ENCODE measurements around the gene SEMA4C. TPM values are rescaled to one million over a fixed set of nuclear protein-coding genes. Genes with fewer than 3 reads are reported as not detected.

Gene SEMA4C
- total RNA-seq, 2 experiments from 2014 or later: 55.8 to 56.8 TPM

GRCh38 chr2:96848264-96848663 is 21.6 kb downstream of the SEMA4C start:
- Histone ChIP-seq H3K9me3 (ENCODE audit: control insufficient read depth in 1 of 2, insufficient read depth in 1 of 2, low read length in 2 of 2) (no peaks in the 10 kb centered on the region), H3K4me1 (ENCODE audit: insufficient read depth, low read length) (no peaks in the 10 kb centered on the region), H3K27ac (ENCODE audit: low read depth in 1 of 2, low read length in 2 of 2) (no peak overlapping the region), H3K36me3 (ENCODE audit: insufficient read depth, low read length) (peaks cover 59% of the 10 kb centered on the region), H3K4me3 (ENCODE audit: low read length) (no peak overlapping the region), H3K27me3 (ENCODE audit: control insufficient read depth in 1 of 2, insufficient read depth in 2 of 2, low read length in 2 of 2) (no peaks in the 10 kb centered on the region)
- peaks cover 6% of the 10 kb centered on the region for H3K4me1 Mint-ChIP-seq (ENCODE audit: low read depth)
- H3K36me3 Mint-ChIP-seq (ENCODE audit: low read depth): peaks cover 48% of the 10 kb centered on the region
- POLR2A ChIA-PET: no interaction called here
- DNase-seq (no peak), ATAC-seq (ENCODE audit: poor library complexity) (no peak)
- H3K4me3 Mint-ChIP-seq: no peak overlapping the region
- no peaks in the 10 kb centered on the region for H3K9me3 Mint-ChIP-seq
- intact Hi-C loops (cut with DNase I, micrococcal nuclease): no loop called here
- CTCF ChIA-PET: interaction anchor here (1.7 to 1.8 kb wide), 2 partner anchors 10 to 48 kb away, joined by 4 to 7 read pairs; partner anchors contain the start of gene ANKRD39
- H3K27me3 Mint-ChIP-seq: no peaks in the 10 kb centered on the region
- H3K27ac Mint-ChIP-seq: no peak overlapping the region
- TF ChIP-seq CTCF (IDR thresholded peaks at IDR 0.05): no peak

DNA sequence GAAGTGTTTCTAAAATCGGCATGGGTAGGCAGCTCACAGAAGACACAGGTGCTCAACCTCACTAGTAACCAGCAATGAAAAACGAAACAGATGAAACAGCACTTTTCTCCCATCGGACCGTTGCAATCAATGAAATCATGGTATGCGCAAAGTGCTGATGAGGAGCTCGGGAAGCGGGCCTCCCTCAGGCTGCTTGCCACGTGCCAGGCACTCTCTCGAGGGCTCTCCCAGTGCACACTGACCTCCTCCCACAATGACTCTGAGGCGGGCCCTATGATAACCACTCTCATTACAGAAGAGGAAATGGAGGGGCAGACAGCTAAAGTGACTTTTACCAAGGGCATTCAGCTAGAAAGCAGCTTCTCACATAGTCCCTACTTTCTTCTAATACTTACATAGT is 22.3 kb downstream of the SEMA4C start:
- no peaks in the 10 kb centered on the region for H3K27me3 ChIP-seq (ENCODE audit: control insufficient read depth in 1 of 2, insufficient read depth in 2 of 2, low read length in 2 of 2)
- Mint-ChIP-seq H3K4me3 (no peak overlapping the region), H3K36me3 (ENCODE audit: low read depth) (peaks cover 41% of the 10 kb centered on the region), H3K27me3 (no peaks in the 10 kb centered on the region), H3K9me3 (no peaks in the 10 kb centered on the region), H3K27ac (no peak overlapping the region), H3K4me1 (ENCODE audit: low read depth) (no peaks in the 10 kb centered on the region)
- ATAC-seq (ENCODE audit: poor library complexity) (no peak), DNase-seq (no peak)
- intact Hi-C loops (cut with DNase I, micrococcal nuclease): no loop called here
- H3K9me3 ChIP-seq (ENCODE audit: control insufficient read depth in 1 of 2, insufficient read depth in 1 of 2, low read length in 2 of 2): no peaks in the 10 kb centered on the region
- H3K4me3 ChIP-seq (ENCODE audit: low read length): no peak overlapping the region
- H3K4me1 ChIP-seq (ENCODE audit: insufficient read depth, low read length): no peaks in the 10 kb centered on the region
- CTCF ChIA-PET: interaction anchor here (1.7 to 1.8 kb wide), 2 partner anchors 10 to 47 kb away, joined by 4 to 7 read pairs; partner anchors contain the start of gene ANKRD39
- no peak for TF ChIP-seq CTCF (IDR thresholded peaks at IDR 0.05)
- POLR2A ChIA-PET: interaction anchor here (1.0 kb wide), 1 partner anchor 10 kb away, joined by 4 read pairs; the partner anchor contains the start of gene ANKRD39
- no peak overlapping the region for H3K27ac ChIP-seq (ENCODE audit: low read depth in 1 of 2, low read length in 2 of 2)
- H3K36me3 ChIP-seq (ENCODE audit: insufficient read depth, low read length): peaks cover 52% of the 10 kb centered on the region

GRCh38 chr2:96846825-96847224 is 23.1 kb downstream of the SEMA4C start:
- TF ChIP-seq CTCF (IDR thresholded peaks at IDR 0.05): no peak
- no peak overlapping the region for H3K4me3 Mint-ChIP-seq
- DNase-seq: no peak
- no peaks in the 10 kb centered on the region for H3K4me1 Mint-ChIP-seq (ENCODE audit: low read depth)
- no peaks in the 10 kb centered on the region for H3K27me3 Mint-ChIP-seq
- Histone ChIP-seq H3K4me1 (ENCODE audit: insufficient read depth, low read length) (no peaks in the 10 kb centered on the region), H3K27ac (ENCODE audit: low read depth in 1 of 2, low read length in 2 of 2) (no peak overlapping the region), H3K9me3 (ENCODE audit: control insufficient read depth in 1 of 2, insufficient read depth in 1 of 2, low read length in 2 of 2) (no peaks in the 10 kb centered on the region), H3K36me3 (ENCODE audit: insufficient read depth, low read length) (peaks cover 45% of the 10 kb centered on the region), H3K27me3 (ENCODE audit: control insufficient read depth in 1 of 2, insufficient read depth in 2 of 2, low read length in 2 of 2) (no peaks in the 10 kb centered on the region), H3K4me3 (ENCODE audit: low read length) (no peak overlapping the region)
- POLR2A ChIA-PET: interaction anchor here (0.8 kb wide), 1 partner anchor 107 kb away, joined by 3 read pairs; no protein-coding TSS in a partner anchor
- no peak for ATAC-seq (ENCODE audit: poor library complexity)
- H3K36me3 Mint-ChIP-seq (ENCODE audit: low read depth): peaks cover 37% of the 10 kb centered on the region
- no peaks in the 10 kb centered on the region for H3K9me3 Mint-ChIP-seq
- intact Hi-C loops (cut with DNase I, micrococcal nuclease): no loop called here
- CTCF ChIA-PET: no interaction called here
- no peak overlapping the region for H3K27ac Mint-ChIP-seq

Data from CD4-positive, alpha-beta T cell (primary cell).